GM23338 (cell line): Measurements from ENCODE around the gene ITGB3.

Source experiments
- EZH2 ChIP-seq: fragments of 200-600 bp; sonication (generic); IDR thresholded peaks from one replicate; pipeline ENCODE4 v1.8.0; 2017; ENCODE audit warnings: antibody characterized with exemption, mild to moderate bottlenecking, low read depth; ENCODE audit not compliant: unreplicated experiment
- JUNB ChIP-seq: IDR thresholded peaks from one replicate; pipeline ENCODE4 v1.6.1; 2016; ENCODE audit warnings: antibody characterized with exemption; ENCODE audit not compliant: unreplicated experiment
- POLR2AphosphoS5 ChIP-seq: IDR thresholded peaks from 2 replicates; pipeline ENCODE4 v1.6.1; 2016; ENCODE audit warnings: antibody characterized with exemption, low read depth
- TF ChIP-seq, protein P1 (sequence below), 2 experiments: fragments of 200-600 bp in 1 of 2; sonication (generic) in 1 of 2; conservative IDR thresholded peaks; 2 replicates each; pipeline versions ENCODE4 v1.5.1 to v1.6.1; 2016 to 2017; ENCODE audit warnings: antibody characterized with exemption in 2 of 2, low read depth in 2 of 2, mild to moderate bottlenecking in 2 of 2, moderate library complexity in 1 of 2
- TF ChIP-seq, protein P2 (sequence below): IDR thresholded peaks from 2 replicates; pipeline ENCODE4 v1.6.1; 2016; ENCODE audit warnings: antibody characterized with exemption
- TF ChIP-seq, protein P3 (sequence below): IDR thresholded peaks from one replicate; pipeline ENCODE4 v1.6.1; 2018; ENCODE audit warnings: antibody characterized with exemption; ENCODE audit not compliant: unreplicated experiment

DNA sequence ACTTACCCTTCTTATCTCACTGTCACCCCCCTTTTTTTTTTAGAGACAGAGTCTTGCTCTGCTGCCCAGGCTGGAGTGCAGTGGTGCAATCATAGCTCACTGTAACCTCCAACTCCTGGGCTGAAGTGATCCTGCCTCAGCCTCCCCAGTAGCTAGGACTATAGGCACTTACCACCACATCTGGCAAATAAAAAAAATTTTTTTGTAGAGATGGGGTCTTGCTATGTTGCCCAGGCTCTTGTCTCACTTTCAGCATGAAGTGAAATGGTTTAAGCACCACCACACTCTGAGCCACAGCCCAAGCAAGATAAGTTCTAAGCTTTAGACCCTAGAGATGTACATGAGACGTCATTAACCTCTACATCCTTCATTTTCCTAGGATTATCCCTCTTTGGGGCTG, 35.7 kb downstream of the ITGB3 start:
- TF ChIP-seq, protein P1, sequence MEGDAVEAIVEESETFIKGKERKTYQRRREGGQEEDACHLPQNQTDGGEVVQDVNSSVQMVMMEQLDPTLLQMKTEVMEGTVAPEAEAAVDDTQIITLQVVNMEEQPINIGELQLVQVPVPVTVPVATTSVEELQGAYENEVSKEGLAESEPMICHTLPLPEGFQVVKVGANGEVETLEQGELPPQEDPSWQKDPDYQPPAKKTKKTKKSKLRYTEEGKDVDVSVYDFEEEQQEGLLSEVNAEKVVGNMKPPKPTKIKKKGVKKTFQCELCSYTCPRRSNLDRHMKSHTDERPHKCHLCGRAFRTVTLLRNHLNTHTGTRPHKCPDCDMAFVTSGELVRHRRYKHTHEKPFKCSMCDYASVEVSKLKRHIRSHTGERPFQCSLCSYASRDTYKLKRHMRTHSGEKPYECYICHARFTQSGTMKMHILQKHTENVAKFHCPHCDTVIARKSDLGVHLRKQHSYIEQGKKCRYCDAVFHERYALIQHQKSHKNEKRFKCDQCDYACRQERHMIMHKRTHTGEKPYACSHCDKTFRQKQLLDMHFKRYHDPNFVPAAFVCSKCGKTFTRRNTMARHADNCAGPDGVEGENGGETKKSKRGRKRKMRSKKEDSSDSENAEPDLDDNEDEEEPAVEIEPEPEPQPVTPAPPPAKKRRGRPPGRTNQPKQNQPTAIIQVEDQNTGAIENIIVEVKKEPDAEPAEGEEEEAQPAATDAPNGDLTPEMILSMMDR (conservative IDR thresholded peaks at IDR 0.05; ENCODE audit: low read depth in 2 of 2) = no peak
- TF ChIP-seq JUNB (no peak), POLR2AphosphoS5 (no peak), EZH2 (no peak)
- TF ChIP-seq, protein P2, sequence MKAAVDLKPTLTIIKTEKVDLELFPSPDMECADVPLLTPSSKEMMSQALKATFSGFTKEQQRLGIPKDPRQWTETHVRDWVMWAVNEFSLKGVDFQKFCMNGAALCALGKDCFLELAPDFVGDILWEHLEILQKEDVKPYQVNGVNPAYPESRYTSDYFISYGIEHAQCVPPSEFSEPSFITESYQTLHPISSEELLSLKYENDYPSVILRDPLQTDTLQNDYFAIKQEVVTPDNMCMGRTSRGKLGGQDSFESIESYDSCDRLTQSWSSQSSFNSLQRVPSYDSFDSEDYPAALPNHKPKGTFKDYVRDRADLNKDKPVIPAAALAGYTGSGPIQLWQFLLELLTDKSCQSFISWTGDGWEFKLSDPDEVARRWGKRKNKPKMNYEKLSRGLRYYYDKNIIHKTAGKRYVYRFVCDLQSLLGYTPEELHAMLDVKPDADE = no peak
- TF ChIP-seq, protein P3, sequence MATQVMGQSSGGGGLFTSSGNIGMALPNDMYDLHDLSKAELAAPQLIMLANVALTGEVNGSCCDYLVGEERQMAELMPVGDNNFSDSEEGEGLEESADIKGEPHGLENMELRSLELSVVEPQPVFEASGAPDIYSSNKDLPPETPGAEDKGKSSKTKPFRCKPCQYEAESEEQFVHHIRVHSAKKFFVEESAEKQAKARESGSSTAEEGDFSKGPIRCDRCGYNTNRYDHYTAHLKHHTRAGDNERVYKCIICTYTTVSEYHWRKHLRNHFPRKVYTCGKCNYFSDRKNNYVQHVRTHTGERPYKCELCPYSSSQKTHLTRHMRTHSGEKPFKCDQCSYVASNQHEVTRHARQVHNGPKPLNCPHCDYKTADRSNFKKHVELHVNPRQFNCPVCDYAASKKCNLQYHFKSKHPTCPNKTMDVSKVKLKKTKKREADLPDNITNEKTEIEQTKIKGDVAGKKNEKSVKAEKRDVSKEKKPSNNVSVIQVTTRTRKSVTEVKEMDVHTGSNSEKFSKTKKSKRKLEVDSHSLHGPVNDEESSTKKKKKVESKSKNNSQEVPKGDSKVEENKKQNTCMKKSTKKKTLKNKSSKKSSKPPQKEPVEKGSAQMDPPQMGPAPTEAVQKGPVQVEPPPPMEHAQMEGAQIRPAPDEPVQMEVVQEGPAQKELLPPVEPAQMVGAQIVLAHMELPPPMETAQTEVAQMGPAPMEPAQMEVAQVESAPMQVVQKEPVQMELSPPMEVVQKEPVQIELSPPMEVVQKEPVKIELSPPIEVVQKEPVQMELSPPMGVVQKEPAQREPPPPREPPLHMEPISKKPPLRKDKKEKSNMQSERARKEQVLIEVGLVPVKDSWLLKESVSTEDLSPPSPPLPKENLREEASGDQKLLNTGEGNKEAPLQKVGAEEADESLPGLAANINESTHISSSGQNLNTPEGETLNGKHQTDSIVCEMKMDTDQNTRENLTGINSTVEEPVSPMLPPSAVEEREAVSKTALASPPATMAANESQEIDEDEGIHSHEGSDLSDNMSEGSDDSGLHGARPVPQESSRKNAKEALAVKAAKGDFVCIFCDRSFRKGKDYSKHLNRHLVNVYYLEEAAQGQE = no peak
